ENCODE data around the gene MRPS24.

The MRPS24 gene

GRCh38 chr7:43870316-43870715 is 999 bp upstream of the MRPS24 start:
- TF ChIP-seq CTCF (IDR thresholded peaks at IDR 0.05; ENCODE audit: insufficient read depth, missing control alignments) = no peak
- FAIRE-seq (no peak), DNase-seq (ENCODE audit: insufficient read length, low spot score) (no peak)

GRCh38 chr7:43869867-43870240 is 537 bp upstream of the MRPS24 start:
- TF ChIP-seq CTCF (IDR thresholded peaks at IDR 0.05; ENCODE audit: insufficient read depth, missing control alignments) = no peak
- DNase-seq (ENCODE audit: insufficient read length, low spot score) = no peak
- FAIRE-seq = no peak

- TF ChIP-seq CTCF (IDR thresholded peaks at IDR 0.05; ENCODE audit: insufficient read depth, missing control alignments) = no peak
- DNase-seq (ENCODE audit: insufficient read length, low spot score) (no peak), FAIRE-seq (no peak)
Observed at GRCh38 chr7:43868681-43869005, 674 bp downstream of the MRPS24 start.

- FAIRE-seq (no peak), DNase-seq (ENCODE audit: insufficient read length, low spot score) (no peak)
- no peak for TF ChIP-seq CTCF (IDR thresholded peaks at IDR 0.05; ENCODE audit: insufficient read depth, missing control alignments)
Observed at GRCh38 chr7:43868181-43868580, 1.1 kb downstream of the MRPS24 start.

GRCh38 chr7:43865277-43865676 is 4.0 kb downstream of the MRPS24 start:
- TF ChIP-seq CTCF (IDR thresholded peaks at IDR 0.05; ENCODE audit: insufficient read depth, missing control alignments) = no peak
- DNase-seq (ENCODE audit: insufficient read length, low spot score) = no peak
- FAIRE-seq = no peak

GRCh38 chr7:43864126-43864525 is 5.2 kb downstream of the MRPS24 start:
- FAIRE-seq (no peak), DNase-seq (ENCODE audit: insufficient read length, low spot score) (no peak)
- no peak for TF ChIP-seq CTCF (IDR thresholded peaks at IDR 0.05; ENCODE audit: insufficient read depth, missing control alignments)

- FAIRE-seq = no peak
- DNase-seq (ENCODE audit: insufficient read length, low spot score) = no peak
- no peak for TF ChIP-seq CTCF (IDR thresholded peaks at IDR 0.05; ENCODE audit: insufficient read depth, missing control alignments)
Observed at GRCh38 chr7:43856996-43857395, 12.3 kb downstream of the MRPS24 start.
